Activated naive CD4-positive, alpha-beta T cell treated with anti-CD3 and anti-CD28 coated beads for 36 hours (primary cell): ENCODE data around the gene DCST1. TPM values are rescaled to one million over a fixed set of nuclear protein-coding genes. Genes with fewer than 3 reads are reported as not detected.
A peak's percentile ranks its signal among the peaks of the same experiment; 100 is the strongest.

Source experiments
- CTCF ChIA-PET: fragments of 350-600 bp; sonication (Branson Sonifier 250); formaldehyde crosslinking; loops from one replicate; lab custom pipeline; 2021; ENCODE audit warnings: antibody characterized with exemption; lab: Charles Lee
- DNase-seq: peaks from one replicate; pipeline ENCODE4 v3.0.0-alpha.2; 2020
- H3K27ac Mint-ChIP-seq: one replicate; pipeline ENCODE4 v1.8.0; 2021; ENCODE audit warnings: mild to moderate bottlenecking, mixed read lengths
- H3K27me3 Mint-ChIP-seq: one replicate; pipeline ENCODE4 v1.8.0; 2021; ENCODE audit warnings: low read depth, mixed read lengths
- H3K36me3 Mint-ChIP-seq: one replicate; pipeline ENCODE4 v1.8.0; 2021; ENCODE audit warnings: low read depth, mixed read lengths
- H3K4me1 Mint-ChIP-seq: one replicate; pipeline ENCODE4 v1.8.0; 2021; ENCODE audit warnings: low read depth, mixed read lengths
- H3K4me3 Mint-ChIP-seq: one replicate; pipeline ENCODE4 v1.8.0; 2021; ENCODE audit warnings: mild to moderate bottlenecking, moderate library complexity, mixed read lengths
- H3K9me3 Mint-ChIP-seq: one replicate; pipeline ENCODE4 v1.8.0; 2021; ENCODE audit warnings: mixed read lengths
- intact Hi-C: fragments of 100-400 bp; cut with micrococcal nuclease; formaldehyde crosslinking; loops from one replicate; pipeline ENCODE4 v1.15.1; 2023
- total RNA-seq, 2 experiments: library from RNA; stranded (reverse); gene quantifications; one replicate each; pipeline ENCODE4 v1.2.3, GENCODE V29; 2021

Gene DCST1
- total RNA-seq, 2 experiments from 2014 or later = not detected

- Mint-ChIP-seq H3K36me3 (peaks cover 34% of the 10 kb centered on the region), H3K9me3 (no peaks in the 10 kb centered on the region), H3K4me1 (peaks cover 65% of the 10 kb centered on the region), H3K4me3 (peak overlapping the region; percentile 56), H3K27me3 (no peaks in the 10 kb centered on the region), H3K27ac (peak overlapping the region; percentile 85)
- intact Hi-C loops = loop anchor here (1.0 to 2.0 kb wide), 8 partner anchors 8 to 68 kb away; partner anchors contain the start of genes ADAM15, CKS1B, FLAD1 and PYGO2
- CTCF ChIA-PET = interaction anchor here (0.6 to 4.1 kb wide), 24 partner anchors 9 to 156 kb away, joined by 3 to 37 read pairs (median 4); partner anchors contain the start of genes FLAD1, KRTCAP2, LENEP and PBXIP1
- peak; percentile 94 for DNase-seq
Measured at GRCh38 chr1:155017041-155017945, 16.3 kb upstream of the DCST1 start.

- CTCF ChIA-PET = interaction anchor here (0.6 to 4.1 kb wide), 19 partner anchors 10 to 155 kb away, joined by 3 to 37 read pairs (median 6); partner anchors contain the start of genes FLAD1, KRTCAP2, LENEP and PBXIP1
- Mint-ChIP-seq H3K9me3 (no peaks in the 10 kb centered on the region), H3K27me3 (no peaks in the 10 kb centered on the region), H3K4me3 (peak overlapping the region; percentile 56), H3K4me1 (peaks cover 59% of the 10 kb centered on the region), H3K27ac (peak overlapping the region; percentile 82), H3K36me3 (peaks cover 27% of the 10 kb centered on the region)
- intact Hi-C loops = loop anchor here (1.0 to 2.0 kb wide), 8 partner anchors 9 to 67 kb away; partner anchors contain the start of genes ADAM15, CKS1B, FLAD1 and PYGO2
- no peak for DNase-seq
Measured at GRCh38 chr1:155017946-155018316, 15.7 kb upstream of the DCST1 start.

- Mint-ChIP-seq H3K4me1 (peaks cover 51% of the 10 kb centered on the region), H3K4me3 (no peak overlapping the region), H3K27me3 (no peaks in the 10 kb centered on the region), H3K36me3 (peaks cover 24% of the 10 kb centered on the region), H3K27ac (peak overlapping the region; percentile 82), H3K9me3 (no peaks in the 10 kb centered on the region)
- DNase-seq = no peak
- intact Hi-C loops = no loop called here
- CTCF ChIA-PET = interaction anchor here (0.7 to 4.1 kb wide), 12 partner anchors 20 to 126 kb away, joined by 3 to 30 read pairs (median 4); partner anchors contain the start of genes ADAM15, FLAD1, LENEP and PBXIP1
Measured at GRCh38 chr1:155018617-155019348, 14.8 kb upstream of the DCST1 start.

GRCh38 chr1:155019377-155020245 is 14.0 kb upstream of the DCST1 start:
- peaks cover 19% of the 10 kb centered on the region for H3K36me3 Mint-ChIP-seq
- intact Hi-C loops = no loop called here
- CTCF ChIA-PET = interaction anchor here (0.8 to 4.1 kb wide), 11 partner anchors 9 to 82 kb away, joined by 3 to 30 read pairs (median 5); partner anchors contain the start of genes FLAD1, PBXIP1 and SHC1
- H3K27ac Mint-ChIP-seq = peak overlapping the region; percentile 67
- no peak for DNase-seq
- H3K9me3 Mint-ChIP-seq = no peaks in the 10 kb centered on the region
- no peaks in the 10 kb centered on the region for H3K27me3 Mint-ChIP-seq
- H3K4me1 Mint-ChIP-seq = peaks cover 43% of the 10 kb centered on the region
- no peak overlapping the region for H3K4me3 Mint-ChIP-seq

- no peak for DNase-seq
- peaks cover 4% of the 10 kb centered on the region for H3K36me3 Mint-ChIP-seq
- H3K9me3 Mint-ChIP-seq = no peaks in the 10 kb centered on the region
- CTCF ChIA-PET = interaction anchor here (1.0 to 1.9 kb wide), 5 partner anchors 22 to 32 kb away, joined by 3 to 5 read pairs (median 3); partner anchors contain the start of gene LENEP
- H3K27ac Mint-ChIP-seq = no peak overlapping the region
- no peaks in the 10 kb centered on the region for H3K27me3 Mint-ChIP-seq
- H3K4me1 Mint-ChIP-seq = peaks cover 25% of the 10 kb centered on the region
- intact Hi-C loops = no loop called here
- no peak overlapping the region for H3K4me3 Mint-ChIP-seq
Measured at GRCh38 chr1:155022136-155022926, 11.3 kb upstream of the DCST1 start.

- intact Hi-C loops = no loop called here
- no peak overlapping the region for H3K27ac Mint-ChIP-seq
Measured at GRCh38 chr1:155022927-155023236, 10.7 kb upstream of the DCST1 start.

GRCh38 chr1:155023627-155024026 is 10.0 kb upstream of the DCST1 start:
- CTCF ChIA-PET = interaction anchor here (0.7 to 1.9 kb wide), 4 partner anchors 20 to 49 kb away, joined by 3 to 5 read pairs (median 3); partner anchors contain the start of gene CKS1B
- H3K27me3 Mint-ChIP-seq = no peaks in the 10 kb centered on the region
- no peaks in the 10 kb centered on the region for H3K9me3 Mint-ChIP-seq
- peaks cover 15% of the 10 kb centered on the region for H3K4me1 Mint-ChIP-seq
- H3K4me3 Mint-ChIP-seq = no peak overlapping the region
- peaks cover 4% of the 10 kb centered on the region for H3K36me3 Mint-ChIP-seq
- no peak overlapping the region for H3K27ac Mint-ChIP-seq
- intact Hi-C loops = no loop called here
- DNase-seq = no peak

More at GRCh38 chr1:155022927-155023236, 10.7 kb upstream of the DCST1 start:
- CTCF ChIA-PET = interaction anchor here (1.0 to 1.9 kb wide), 5 partner anchors 21 to 32 kb away, joined by 3 to 5 read pairs (median 3); partner anchors contain the start of gene LENEP
- H3K4me1 Mint-ChIP-seq = peaks cover 21% of the 10 kb centered on the region
- H3K36me3 Mint-ChIP-seq = peaks cover 4% of the 10 kb centered on the region
- H3K9me3 Mint-ChIP-seq = no peaks in the 10 kb centered on the region
- DNase-seq = no peak
- H3K4me3 Mint-ChIP-seq = no peak overlapping the region
- H3K27me3 Mint-ChIP-seq = no peaks in the 10 kb centered on the region

GRCh38 chr1:155024315-155024714 is 9.3 kb upstream of the DCST1 start:
- no peak overlapping the region for H3K4me3 Mint-ChIP-seq
- CTCF ChIA-PET = no interaction called here
- no peak for DNase-seq
- H3K9me3 Mint-ChIP-seq = no peaks in the 10 kb centered on the region
- no peak overlapping the region for H3K27ac Mint-ChIP-seq
- H3K27me3 Mint-ChIP-seq = no peaks in the 10 kb centered on the region
- peaks cover 3% of the 10 kb centered on the region for H3K36me3 Mint-ChIP-seq
- H3K4me1 Mint-ChIP-seq = peaks cover 8% of the 10 kb centered on the region
- intact Hi-C loops = no loop called here

GRCh38 chr1:155026154-155026553 is 7.5 kb upstream of the DCST1 start:
- Mint-ChIP-seq H3K27ac (no peak overlapping the region), H3K27me3 (no peaks in the 10 kb centered on the region), H3K4me1 (no peaks in the 10 kb centered on the region), H3K4me3 (no peak overlapping the region), H3K9me3 (no peaks in the 10 kb centered on the region), H3K36me3 (no peaks in the 10 kb centered on the region)
- DNase-seq = no peak
- intact Hi-C loops = no loop called here
- CTCF ChIA-PET = interaction anchor here (0.7 to 1.2 kb wide), 2 partner anchors 35 to 637 kb away, joined by 3 to 5 read pairs; no protein-coding TSS in a partner anchor

- intact Hi-C loops = no loop called here
- CTCF ChIA-PET = interaction anchor here (1.2 kb wide), 1 partner anchor 34 kb away, joined by 5 read pairs; no protein-coding TSS in a partner anchor
- Mint-ChIP-seq H3K4me1 (no peaks in the 10 kb centered on the region), H3K36me3 (no peaks in the 10 kb centered on the region), H3K4me3 (no peak overlapping the region), H3K9me3 (no peaks in the 10 kb centered on the region), H3K27ac (no peak overlapping the region), H3K27me3 (no peaks in the 10 kb centered on the region)
- DNase-seq = no peak
Measured at GRCh38 chr1:155026588-155026987, 7.0 kb upstream of the DCST1 start.
